WTC11 (cell line): ENCODE results near the gene RNASE11.

Source experiments
- ETV6 ChIP-seq: sonication (generic); formaldehyde crosslinking; IDR thresholded peaks from 2 replicates; pipeline ENCODE4 v1.8.1; 2022; ENCODE audit warnings: mild to moderate bottlenecking, missing genetic modification reagents
- TF ChIP-seq, protein P1 (sequence below): fragments of 200-600 bp; IDR thresholded peaks from 2 replicates; pipeline ENCODE4 v1.8.0; 2022; ENCODE audit warnings: antibody characterized with exemption

DNA sequence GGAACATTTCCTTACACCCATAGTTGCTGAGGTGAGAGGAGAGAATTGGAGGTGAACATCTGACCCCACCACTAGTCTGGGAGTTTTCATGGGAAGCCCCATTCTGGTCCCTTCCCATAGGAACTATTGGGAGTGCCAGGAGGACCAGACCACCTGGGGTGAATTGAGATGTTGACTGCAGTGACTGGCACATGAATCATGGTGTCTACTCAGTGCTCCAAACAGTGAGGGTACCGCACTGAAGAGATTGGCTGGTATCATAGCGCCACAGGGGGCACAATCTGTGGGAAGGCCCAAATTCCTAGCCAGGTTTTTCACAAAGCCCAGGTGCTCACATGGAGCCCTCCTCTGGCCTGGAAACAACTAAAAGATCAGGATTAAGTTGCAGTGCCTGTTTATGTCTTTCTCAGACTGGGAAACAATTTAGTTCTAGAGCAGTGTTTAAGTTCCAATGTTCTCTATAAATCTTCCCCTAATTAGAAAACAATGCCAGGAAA, 23.3 kb downstream of the RNASE11 start:
- TF ChIP-seq, protein P1, sequence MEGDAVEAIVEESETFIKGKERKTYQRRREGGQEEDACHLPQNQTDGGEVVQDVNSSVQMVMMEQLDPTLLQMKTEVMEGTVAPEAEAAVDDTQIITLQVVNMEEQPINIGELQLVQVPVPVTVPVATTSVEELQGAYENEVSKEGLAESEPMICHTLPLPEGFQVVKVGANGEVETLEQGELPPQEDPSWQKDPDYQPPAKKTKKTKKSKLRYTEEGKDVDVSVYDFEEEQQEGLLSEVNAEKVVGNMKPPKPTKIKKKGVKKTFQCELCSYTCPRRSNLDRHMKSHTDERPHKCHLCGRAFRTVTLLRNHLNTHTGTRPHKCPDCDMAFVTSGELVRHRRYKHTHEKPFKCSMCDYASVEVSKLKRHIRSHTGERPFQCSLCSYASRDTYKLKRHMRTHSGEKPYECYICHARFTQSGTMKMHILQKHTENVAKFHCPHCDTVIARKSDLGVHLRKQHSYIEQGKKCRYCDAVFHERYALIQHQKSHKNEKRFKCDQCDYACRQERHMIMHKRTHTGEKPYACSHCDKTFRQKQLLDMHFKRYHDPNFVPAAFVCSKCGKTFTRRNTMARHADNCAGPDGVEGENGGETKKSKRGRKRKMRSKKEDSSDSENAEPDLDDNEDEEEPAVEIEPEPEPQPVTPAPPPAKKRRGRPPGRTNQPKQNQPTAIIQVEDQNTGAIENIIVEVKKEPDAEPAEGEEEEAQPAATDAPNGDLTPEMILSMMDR = no peak
- no peak for TF ChIP-seq ETV6 (CRISPR knock-in tag)
